Measurements from ENCODE around the gene CD47. TPM values are rescaled to one million over a fixed set of nuclear protein-coding genes. Genes with fewer than 3 reads are reported as not detected.

CD47 gene
- total and polyA plus RNA-seq, 8 donors, result 15.9 to 154 (median 79.9) TPM

- peaks cover 0 to 7% (median 2%) of the 10 kb centered on the region in 4 donors for H3K4me1 ChIP-seq
- no peak overlapping the region for H3K27ac ChIP-seq
- H3K27me3 ChIP-seq, result no peaks in the 10 kb centered on the region
- H3K36me3 ChIP-seq, result no peaks in the 10 kb centered on the region
- no peak overlapping the region for H3K4me3 ChIP-seq
- 96 to 100% (median 98%) methylated on average over 2 of the region's 2 CpGs for WGBS, 5 donors
- intact Hi-C loops (cut with DNase I; ENCODE audit: low total_unique reads), result no loop called here
- no peaks in the 10 kb centered on the region for H3K9me3 ChIP-seq
- no peak for DNase-seq
- TF ChIP-seq CTCF (IDR thresholded peaks at IDR 0.05), result no peak
- TF ChIP-seq POLR2AphosphoS5 (IDR thresholded peaks at IDR 0.05), result no peak
Observed at GRCh38 chr3:108014943-108015342, 75.9 kb downstream of the CD47 start.

- Histone ChIP-seq H3K4me1 (peaks cover 0 to 7% (median 2%) of the 10 kb centered on the region in 4 donors), H3K4me3 (no peak overlapping the region), H3K9me3 (no peaks in the 10 kb centered on the region), H3K36me3 (no peaks in the 10 kb centered on the region), H3K27ac (no peak overlapping the region), H3K27me3 (no peaks in the 10 kb centered on the region)
- intact Hi-C loops (cut with DNase I; ENCODE audit: low total_unique reads), result no loop called here
- TF ChIP-seq POLR2A (IDR thresholded peaks at IDR 0.05) (no peak), POLR2AphosphoS5 (IDR thresholded peaks at IDR 0.05) (no peak), EP300 (IDR thresholded peaks at IDR 0.05) (no peak), CTCF (IDR thresholded peaks at IDR 0.05) (no peak)
- DNase-seq, result no peak
- 58 to 74% (median 64%) methylated on average over 8 of the region's 8 CpGs for WGBS, 5 donors
Observed at GRCh38 chr3:108013141-108014055, 77.4 kb downstream of the CD47 start.

GRCh38 chr3:108012304-108012703 lies 78.5 kb downstream of the CD47 start:
- Histone ChIP-seq H3K36me3 (no peaks in the 10 kb centered on the region), H3K27me3 (no peaks in the 10 kb centered on the region), H3K4me1 (peaks cover 0 to 7% (median 3%) of the 10 kb centered on the region in 4 donors), H3K27ac (no peak overlapping the region), H3K4me3 (no peak overlapping the region), H3K9me3 (no peaks in the 10 kb centered on the region)
- intact Hi-C loops (cut with DNase I; ENCODE audit: low total_unique reads), result no loop called here
- 89 to 94% (median 90%) methylated on average over 8 of the region's 8 CpGs for WGBS, 5 donors
- TF ChIP-seq CTCF (IDR thresholded peaks at IDR 0.05) (no peak), POLR2A (IDR thresholded peaks at IDR 0.05) (no peak), EP300 (IDR thresholded peaks at IDR 0.05) (no peak), POLR2AphosphoS5 (IDR thresholded peaks at IDR 0.05) (no peak)
- DNase-seq, result no peak

- no peaks in the 10 kb centered on the region for H3K36me3 ChIP-seq
- H3K9me3 ChIP-seq, result no peaks in the 10 kb centered on the region
- 76 to 92% (median 92%) methylated on average over 4 of the region's 4 CpGs for WGBS, 5 donors
- H3K27ac ChIP-seq, result no peak overlapping the region
- intact Hi-C loops (cut with DNase I; ENCODE audit: low total_unique reads), result no loop called here
- H3K4me1 ChIP-seq, result peaks cover 3 to 14% (median 8%) of the 10 kb centered on the region in 4 donors
- no peak for TF ChIP-seq CTCF (IDR thresholded peaks at IDR 0.05)
- TF ChIP-seq POLR2A (IDR thresholded peaks at IDR 0.05), result no peak
- no peak for TF ChIP-seq EP300 (IDR thresholded peaks at IDR 0.05)
- TF ChIP-seq POLR2AphosphoS5 (IDR thresholded peaks at IDR 0.05), result no peak
- DNase-seq, result no peak
- H3K27me3 ChIP-seq, result no peaks in the 10 kb centered on the region
- H3K4me3 ChIP-seq, result no peak overlapping the region
Observed at GRCh38 chr3:108011616-108012015, 79.2 kb downstream of the CD47 start.

Measured in stomach (tissue), 9 donors.